AG04449 (cell line): ENCODE results near the gene CHCHD6.
A peak's percentile ranks its signal among the peaks of the same experiment; 100 is the strongest.

Source experiments
- CTCF ChIA-PET: fragments of 350-600 bp; formaldehyde crosslinking; extraction: SDS; loops from one replicate; lab custom pipeline; 2021; ENCODE audit warnings: antibody characterized with exemption; lab: Yijun Ruan, JAX
- POLR2A ChIA-PET: fragments of 400-600, 350-600 bp; formaldehyde crosslinking; extraction: SDS; loops from one replicate; lab custom pipeline; 2020; ENCODE audit warnings: antibody characterized with exemption, inconsistent platforms; lab: Yijun Ruan, JAX
- DNase-seq: peaks from one replicate; pipeline ENCODE4 v3.0.0-alpha.2; 2010; ENCODE audit warnings: low read depth, low spot score
- H3K4me3 ChIP-seq: 2 replicates; pipeline ENCODE4 v1.5.1; 2011; ENCODE audit warnings: low read depth, mild to moderate bottlenecking, control low read depth, low read length
- TF ChIP-seq, protein P1 (sequence below): IDR thresholded peaks from one replicate; pipeline ENCODE4 v1.5.1; 2011; ENCODE audit warnings: mild to moderate bottlenecking, moderate library complexity, low read length, control low read depth, inconsistent platforms; ENCODE audit not compliant: insufficient read depth; ENCODE audit errors: missing control alignments

The CHCHD6 gene

DNA sequence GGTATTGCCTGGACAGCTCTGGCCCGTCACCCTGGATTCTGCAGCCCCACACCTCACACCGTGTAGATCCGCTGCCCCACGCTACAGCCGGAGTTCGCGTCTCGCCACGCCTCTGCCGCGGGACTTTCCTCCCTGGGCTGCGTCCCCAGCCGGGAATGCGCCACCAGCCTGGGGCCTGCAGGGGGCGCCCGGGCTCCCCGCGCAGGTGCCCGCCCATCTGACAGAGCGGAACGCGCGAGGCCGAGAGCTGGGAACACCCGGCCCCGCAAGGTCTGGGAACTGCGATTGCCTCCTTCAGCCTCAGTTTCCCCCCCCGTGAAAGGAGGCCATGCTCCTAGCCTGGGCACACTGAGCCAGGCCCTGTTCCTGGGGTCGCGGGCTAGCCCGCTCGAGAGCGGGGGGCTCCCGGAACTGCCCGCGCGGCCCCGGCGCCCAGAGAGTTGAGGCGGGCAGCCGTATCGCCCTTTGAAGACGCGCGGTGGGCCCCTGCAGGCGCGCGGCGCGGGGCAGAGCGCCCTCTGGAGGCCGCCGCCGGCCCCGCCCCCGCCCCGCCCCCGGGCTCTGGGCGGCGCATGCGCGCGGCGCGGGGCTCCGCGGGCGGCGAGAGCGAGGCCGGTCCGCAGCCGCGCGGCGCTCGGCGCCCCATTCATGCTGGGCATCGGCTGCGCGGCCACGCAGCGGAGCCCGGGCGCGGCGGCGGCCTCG is 278.6 kb downstream of the CHCHD6 start, which contains the start of gene PLXNA1:
PLXNA1 (plus strand) TSS at position 645 of the 705 bp plus-strand sequence. CDS start 5,479 bp downstream, outside the sequence.
- ChIA-PET POLR2A (interaction anchor here (0.6 to 1.2 kb wide), 2 partner anchors 20 to 229 kb away, joined by 3 read pairs; no protein-coding TSS in a partner anchor), CTCF (interaction anchor here (0.6 to 8.5 kb wide), 42 partner anchors 10 to 564 kb away, joined by 3 to 211 read pairs (median 4); partner anchors contain the start of gene CHCHD6)
- TF ChIP-seq, protein P1, sequence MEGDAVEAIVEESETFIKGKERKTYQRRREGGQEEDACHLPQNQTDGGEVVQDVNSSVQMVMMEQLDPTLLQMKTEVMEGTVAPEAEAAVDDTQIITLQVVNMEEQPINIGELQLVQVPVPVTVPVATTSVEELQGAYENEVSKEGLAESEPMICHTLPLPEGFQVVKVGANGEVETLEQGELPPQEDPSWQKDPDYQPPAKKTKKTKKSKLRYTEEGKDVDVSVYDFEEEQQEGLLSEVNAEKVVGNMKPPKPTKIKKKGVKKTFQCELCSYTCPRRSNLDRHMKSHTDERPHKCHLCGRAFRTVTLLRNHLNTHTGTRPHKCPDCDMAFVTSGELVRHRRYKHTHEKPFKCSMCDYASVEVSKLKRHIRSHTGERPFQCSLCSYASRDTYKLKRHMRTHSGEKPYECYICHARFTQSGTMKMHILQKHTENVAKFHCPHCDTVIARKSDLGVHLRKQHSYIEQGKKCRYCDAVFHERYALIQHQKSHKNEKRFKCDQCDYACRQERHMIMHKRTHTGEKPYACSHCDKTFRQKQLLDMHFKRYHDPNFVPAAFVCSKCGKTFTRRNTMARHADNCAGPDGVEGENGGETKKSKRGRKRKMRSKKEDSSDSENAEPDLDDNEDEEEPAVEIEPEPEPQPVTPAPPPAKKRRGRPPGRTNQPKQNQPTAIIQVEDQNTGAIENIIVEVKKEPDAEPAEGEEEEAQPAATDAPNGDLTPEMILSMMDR = peak; percentile 99
- peak within 1 kb of the TSS; percentile 69 for H3K4me3 ChIP-seq
- DNase-seq = no peak

GRCh38 chr3:126983276-126983652 is 279.2 kb downstream of the CHCHD6 start:
- ChIA-PET POLR2A (no interaction called here), CTCF (interaction anchor here (1.1 to 8.5 kb wide), 11 partner anchors 10 to 330 kb away, joined by 3 to 211 read pairs (median 9); no protein-coding TSS in a partner anchor)
- peak overlapping the region; percentile 69 for H3K4me3 ChIP-seq
- no peak for DNase-seq
- TF ChIP-seq, protein P1 = no peak

DNA sequence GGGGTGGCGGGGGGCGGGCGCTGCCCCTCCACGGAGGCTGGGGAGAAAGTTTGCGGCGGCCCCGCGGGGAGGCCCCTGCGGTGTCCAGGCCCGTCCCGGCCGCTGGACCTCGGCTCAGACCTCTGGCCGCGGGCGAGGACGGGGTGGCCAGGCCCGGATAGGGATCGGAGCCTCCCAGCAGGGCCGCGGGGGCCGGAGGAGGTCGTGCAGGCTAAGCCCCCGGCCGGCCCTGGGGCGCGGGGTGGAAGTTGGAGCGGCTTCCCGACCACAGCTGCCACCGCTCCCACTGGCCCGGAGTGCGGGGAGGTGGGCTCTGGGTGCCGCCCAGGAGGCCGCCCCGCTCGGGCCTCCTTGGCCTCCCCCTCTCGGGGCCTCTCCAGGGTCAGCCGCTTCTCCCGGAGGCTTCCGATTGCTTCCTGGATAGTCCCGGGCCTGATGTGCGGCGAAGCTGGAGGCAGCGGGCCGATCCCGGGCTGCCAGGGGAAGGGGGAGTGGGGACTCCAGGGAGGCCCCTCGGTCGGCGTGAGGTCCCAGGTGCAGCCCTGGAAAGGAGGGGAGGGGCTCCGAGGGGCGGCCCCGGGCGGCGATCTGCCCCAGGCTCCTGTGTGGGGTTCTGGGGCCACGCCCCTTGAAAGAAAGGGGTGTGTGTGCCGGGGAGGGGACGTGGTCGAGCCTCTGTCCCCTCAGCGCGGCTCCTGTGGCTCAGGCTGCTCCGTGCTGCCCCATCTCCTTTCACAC is 279.8 kb downstream of the CHCHD6 start:
- ChIA-PET CTCF (interaction anchor here (1.0 to 8.5 kb wide), 13 partner anchors 9 to 474 kb away, joined by 3 to 211 read pairs (median 9); no protein-coding TSS in a partner anchor), POLR2A (interaction anchor here (0.9 kb wide), 1 partner anchor 19 kb away, joined by 3 read pairs; no protein-coding TSS in a partner anchor)
- DNase-seq = no peak

GRCh38 chr3:126984391-126985131 is 280.5 kb downstream of the CHCHD6 start:
- TF ChIP-seq, protein P1 = no peak
- POLR2A ChIA-PET = interaction anchor here (0.7 to 0.9 kb wide), 2 partner anchors 17 to 18 kb away, joined by 3 read pairs; no protein-coding TSS in a partner anchor
- DNase-seq = no peak
- CTCF ChIA-PET = interaction anchor here (1.0 to 8.5 kb wide), 8 partner anchors 8 to 473 kb away, joined by 4 to 211 read pairs (median 8); no protein-coding TSS in a partner anchor
- H3K4me3 ChIP-seq = peak overlapping the region; percentile 69

More for the DNA sequence above, 279.8 kb downstream of the CHCHD6 start:
- TF ChIP-seq, protein P1 = no peak
- H3K4me3 ChIP-seq = peak overlapping the region; percentile 69

DNA sequence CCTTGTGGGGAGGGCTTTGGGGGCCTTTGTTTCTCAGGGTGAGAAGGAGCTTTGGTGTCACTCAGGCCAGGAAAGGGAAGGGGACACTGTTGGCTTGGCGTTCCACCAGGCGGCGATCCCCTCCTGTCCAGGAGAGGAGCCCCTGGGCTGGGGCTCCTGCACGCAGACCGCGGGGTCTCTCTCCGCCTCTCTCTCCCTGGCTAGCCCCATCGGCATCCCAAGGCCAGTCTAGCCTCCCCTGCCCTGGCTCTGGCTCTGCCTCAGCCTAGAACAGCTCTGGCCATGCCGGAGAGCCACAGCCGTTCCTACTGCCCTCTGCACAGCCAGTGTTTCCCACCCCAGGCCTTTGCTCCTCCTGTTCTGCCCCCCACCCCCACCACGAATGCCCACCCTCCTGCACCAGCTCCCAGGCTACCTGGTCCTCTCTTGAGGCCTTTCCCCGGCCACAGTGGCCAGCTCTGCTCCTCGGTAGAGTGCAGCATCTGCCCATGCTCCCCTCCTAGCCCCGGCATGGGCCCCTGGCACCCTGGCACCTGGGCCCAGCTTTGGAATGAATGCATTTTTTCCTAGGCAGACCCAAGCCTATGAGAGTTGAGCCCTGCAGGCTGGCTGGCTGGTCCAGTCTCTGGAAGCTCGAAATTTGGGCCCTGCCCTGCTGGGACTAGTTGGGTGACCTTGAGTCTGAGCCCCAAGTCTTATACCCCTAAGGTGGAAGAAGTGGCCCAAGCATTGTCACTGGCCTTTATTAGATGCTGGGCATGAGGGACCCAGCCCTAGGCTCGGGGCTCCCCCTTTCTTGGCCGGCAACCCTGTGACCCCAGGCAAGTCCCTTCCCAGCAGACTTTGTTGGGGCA is 281.3 kb downstream of the CHCHD6 start:
- CTCF ChIA-PET = interaction anchor here (0.9 to 8.5 kb wide), 10 partner anchors 8 to 559 kb away, joined by 3 to 211 read pairs (median 5); no protein-coding TSS in a partner anchor
- TF ChIP-seq, protein P1 = peak; percentile 26
- peak overlapping the region; percentile 69 for H3K4me3 ChIP-seq
- POLR2A ChIA-PET = interaction anchor here (0.7 to 1.1 kb wide), 2 partner anchors 10 to 16 kb away, joined by 3 read pairs; no protein-coding TSS in a partner anchor
- no peak for DNase-seq
